A673 (cell line): Measurements from ENCODE around the gene FAM151A.

Experiments
- CTCF ChIP-seq: fragments of 300-800, 200-600 bp; sonication (generic); conservative IDR thresholded peaks from 2 replicates; pipeline ENCODE4 v1.5.1; 2017; ENCODE audit warnings: low read depth, mild to moderate bottlenecking, antibody characterized with exemption, low read length, moderate library complexity, mixed read lengths
- EZH2 ChIP-seq: fragments of 200-600 bp; sonication (generic); IDR thresholded peaks from 2 replicates; pipeline ENCODE4 v1.6.1; 2017; ENCODE audit warnings: borderline replicate concordance, low read depth, mild to moderate bottlenecking, mixed read lengths, antibody characterized with exemption, low read length; ENCODE audit not compliant: poor library complexity, severe bottlenecking

GRCh38 chr1:54584575-54584974 is 38.8 kb downstream of the FAM151A start:
- TF ChIP-seq CTCF (no peak), EZH2 (no peak)
